OCI-LY1 (cell line): Measurements from ENCODE around the gene SPSB1.

Experiments
- H2AFZ ChIP-seq: fragments of 200-600 bp; sonication (generic), shearing (Covaris generic); 2 replicates; pipeline ENCODE4 v1.6.0; 2014; ENCODE audit warnings: antibody characterized with exemption, mild to moderate bottlenecking, low read length
- H3F3A ChIP-seq: fragments of 200-600 bp; sonication (generic), shearing (Covaris generic); 2 replicates; pipeline ENCODE4 v1.6.0; 2014; ENCODE audit warnings: mild to moderate bottlenecking, antibody characterized with exemption, low read length, moderate library complexity; ENCODE audit not compliant: insufficient read depth
- H3K27ac ChIP-seq: fragments of 200-600 bp; sonication (generic); 2 replicates; pipeline ENCODE4 v1.5.1; 2014; ENCODE audit warnings: low read length, mixed run types, mild to moderate bottlenecking, low read depth; ENCODE audit not compliant: poor library complexity, severe bottlenecking
- H3K27me3 ChIP-seq: fragments of 200-600 bp; sonication (generic); 2 replicates; pipeline ENCODE4 v1.6.0; 2014; ENCODE audit warnings: antibody characterized with exemption, mild to moderate bottlenecking, low read length, moderate library complexity; ENCODE audit not compliant: insufficient read depth
- H3K36me3 ChIP-seq: fragments of 200-600 bp; sonication (generic); 2 replicates; pipeline ENCODE4 v1.6.1; 2014; ENCODE audit warnings: mild to moderate bottlenecking, antibody characterized with exemption, low read length, moderate library complexity, mixed read lengths; ENCODE audit not compliant: insufficient read depth
- H3K4me1 ChIP-seq: fragments of 200-600 bp; sonication (generic); 2 replicates; pipeline ENCODE4 v1.5.1; 2014; ENCODE audit warnings: mild to moderate bottlenecking, low read length, moderate library complexity; ENCODE audit not compliant: insufficient read depth, severe bottlenecking
- H3K4me2 ChIP-seq: fragments of 200-600 bp; sonication (generic), shearing (Covaris generic); 2 replicates; pipeline ENCODE4 v1.6.1; 2014; ENCODE audit warnings: low read length
- H3K4me3 ChIP-seq: fragments of 200-600 bp; sonication (generic); 2 replicates; pipeline ENCODE4 v1.5.1; 2014; ENCODE audit warnings: low read length, low read depth, mild to moderate bottlenecking, mixed read lengths; ENCODE audit not compliant: poor library complexity, severe bottlenecking
- H3K79me2 ChIP-seq: fragments of 200-600 bp; shearing (Covaris generic); 2 replicates; pipeline ENCODE4 v1.6.1; 2016; ENCODE audit warnings: mixed run types, low read length, mixed read lengths; ENCODE audit not compliant: insufficient read depth
- H3K9ac ChIP-seq: fragments of 200-600 bp; sonication (generic), shearing (Covaris generic); 2 replicates; pipeline ENCODE4 v1.6.1; 2014; ENCODE audit warnings: mild to moderate bottlenecking, low read length, mixed read lengths
- H3K9me2 ChIP-seq: fragments of 200-600 bp; sonication (generic), shearing (Covaris generic); 2 replicates; pipeline ENCODE4 v1.6.1; 2014; ENCODE audit warnings: low read depth, mild to moderate bottlenecking, low read length, mixed read lengths
- H3K9me3 ChIP-seq: fragments of 200-600 bp; shearing (Covaris generic); 2 replicates; pipeline ENCODE4 v1.6.1; 2014; ENCODE audit warnings: low read length, mixed read lengths
- H4K20me1 ChIP-seq: fragments of 200-600 bp; sonication (generic), shearing (Covaris generic); 2 replicates; pipeline ENCODE4 v1.6.0; 2016; ENCODE audit warnings: mild to moderate bottlenecking, low read length; ENCODE audit not compliant: insufficient read depth
- EZH2 ChIP-seq: fragments of 200-600 bp; sonication (generic), shearing (Covaris generic); IDR thresholded peaks from 2 replicates; pipeline ENCODE4 v1.8.0; 2017; ENCODE audit warnings: borderline replicate concordance, mixed run types, mild to moderate bottlenecking, antibody characterized with exemption, low read length, moderate library complexity, mixed read lengths
- TF ChIP-seq, protein P1 (sequence below): fragments of 200-600 bp; sonication (generic), shearing (Covaris generic); IDR thresholded peaks from 2 replicates; pipeline ENCODE4 v1.5.1; 2017; ENCODE audit warnings: mild to moderate bottlenecking, antibody characterized with exemption, low read length, moderate library complexity, mixed read lengths

SPSB1 gene

DNA sequence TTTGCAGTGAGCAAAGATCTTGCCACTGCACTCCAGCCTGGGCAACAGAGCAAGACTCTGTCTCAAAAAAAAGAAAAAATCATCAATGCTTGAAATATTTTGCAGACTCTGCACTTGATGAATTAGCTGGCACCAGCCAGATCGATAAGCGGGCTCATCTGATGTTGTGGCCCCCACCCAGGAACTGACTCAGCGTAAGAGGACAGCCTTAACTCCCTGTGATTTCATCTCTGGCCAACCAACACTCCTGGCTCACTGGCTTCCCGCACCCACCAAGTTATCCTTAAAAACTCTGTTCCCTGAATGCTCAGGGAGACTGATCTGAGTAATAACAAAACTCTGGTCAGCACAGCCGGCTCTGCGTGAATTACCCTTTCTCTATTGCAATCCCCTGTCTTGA lies 98.9 kb downstream of the SPSB1 start:
- H2AFZ ChIP-seq = no peak overlapping the region
- no peaks in the 10 kb centered on the region for H3K9me2 ChIP-seq
- TF ChIP-seq, protein P1, sequence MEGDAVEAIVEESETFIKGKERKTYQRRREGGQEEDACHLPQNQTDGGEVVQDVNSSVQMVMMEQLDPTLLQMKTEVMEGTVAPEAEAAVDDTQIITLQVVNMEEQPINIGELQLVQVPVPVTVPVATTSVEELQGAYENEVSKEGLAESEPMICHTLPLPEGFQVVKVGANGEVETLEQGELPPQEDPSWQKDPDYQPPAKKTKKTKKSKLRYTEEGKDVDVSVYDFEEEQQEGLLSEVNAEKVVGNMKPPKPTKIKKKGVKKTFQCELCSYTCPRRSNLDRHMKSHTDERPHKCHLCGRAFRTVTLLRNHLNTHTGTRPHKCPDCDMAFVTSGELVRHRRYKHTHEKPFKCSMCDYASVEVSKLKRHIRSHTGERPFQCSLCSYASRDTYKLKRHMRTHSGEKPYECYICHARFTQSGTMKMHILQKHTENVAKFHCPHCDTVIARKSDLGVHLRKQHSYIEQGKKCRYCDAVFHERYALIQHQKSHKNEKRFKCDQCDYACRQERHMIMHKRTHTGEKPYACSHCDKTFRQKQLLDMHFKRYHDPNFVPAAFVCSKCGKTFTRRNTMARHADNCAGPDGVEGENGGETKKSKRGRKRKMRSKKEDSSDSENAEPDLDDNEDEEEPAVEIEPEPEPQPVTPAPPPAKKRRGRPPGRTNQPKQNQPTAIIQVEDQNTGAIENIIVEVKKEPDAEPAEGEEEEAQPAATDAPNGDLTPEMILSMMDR = no peak
- TF ChIP-seq EZH2 = no peak
- no peaks in the 10 kb centered on the region for H3K9me3 ChIP-seq
- H3K36me3 ChIP-seq = no peaks in the 10 kb centered on the region
- H3K4me3 ChIP-seq = no peak overlapping the region
- H3K27ac ChIP-seq = no peak overlapping the region
- no peaks in the 10 kb centered on the region for H3K4me1 ChIP-seq
- H3F3A ChIP-seq = no peaks in the 10 kb centered on the region
- peaks cover 26% of the 10 kb centered on the region; the same call in 1 of the 2 replicates for H3K27me3 ChIP-seq
- H3K79me2 ChIP-seq = no peaks in the 10 kb centered on the region
- H3K9ac ChIP-seq = no peak overlapping the region
- H3K4me2 ChIP-seq = no peak overlapping the region
- H4K20me1 ChIP-seq = no peaks in the 10 kb centered on the region

DNA sequence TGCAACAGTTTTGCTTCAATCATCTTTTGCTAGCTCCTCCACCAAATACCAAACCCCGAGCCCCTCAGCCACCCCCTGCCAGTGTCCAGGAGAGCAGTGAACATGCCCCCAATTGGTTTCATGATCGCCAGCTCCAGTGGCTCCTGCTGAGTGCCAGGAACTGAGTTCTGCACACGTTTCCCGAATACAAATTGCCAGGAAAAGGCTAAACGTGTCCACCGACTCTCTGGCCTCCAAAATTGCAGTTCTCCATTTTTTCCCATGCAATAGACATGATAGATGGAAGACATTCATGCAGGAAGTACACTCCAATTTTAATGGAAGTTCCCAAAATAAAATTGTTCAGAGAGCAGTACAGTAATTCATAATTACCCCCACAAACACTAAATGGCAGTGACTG lies 101.3 kb downstream of the SPSB1 start:
- H3K27ac ChIP-seq = no peak overlapping the region
- no peaks in the 10 kb centered on the region for H3K79me2 ChIP-seq
- peaks cover 18% of the 10 kb centered on the region; the same call in 1 of the 2 replicates for H3K27me3 ChIP-seq
- no peak overlapping the region for H3K4me2 ChIP-seq
- H3K9me3 ChIP-seq = no peaks in the 10 kb centered on the region
- no peak overlapping the region for H2AFZ ChIP-seq
- no peaks in the 10 kb centered on the region for H3F3A ChIP-seq
- H3K4me3 ChIP-seq = no peak overlapping the region
- H4K20me1 ChIP-seq = no peaks in the 10 kb centered on the region
- no peaks in the 10 kb centered on the region for H3K36me3 ChIP-seq
- TF ChIP-seq, protein P1 = no peak
- TF ChIP-seq EZH2 = no peak
- H3K9ac ChIP-seq = no peak overlapping the region
- no peaks in the 10 kb centered on the region for H3K4me1 ChIP-seq
- no peaks in the 10 kb centered on the region for H3K9me2 ChIP-seq

DNA sequence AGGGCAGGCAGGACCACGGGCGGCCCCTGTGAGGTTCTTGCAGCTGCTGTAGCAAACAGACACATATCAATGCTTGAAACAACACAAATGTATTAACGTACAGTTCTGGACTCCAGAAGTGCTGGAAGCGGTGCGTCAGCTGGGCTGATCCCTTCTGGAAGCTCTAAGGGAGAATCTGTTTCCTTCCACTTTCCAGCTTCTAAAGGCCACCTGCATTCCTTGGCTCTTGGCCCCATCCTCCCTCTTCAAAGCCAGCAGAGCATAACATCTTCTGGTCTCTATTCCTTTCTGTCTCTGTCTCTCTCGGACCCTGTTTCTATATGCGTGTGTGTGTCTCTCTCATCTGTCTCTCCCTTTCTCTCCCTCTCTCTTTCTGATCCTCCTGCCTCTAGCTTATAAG lies 102.3 kb downstream of the SPSB1 start:
- Histone ChIP-seq H3K4me1 (peaks cover 8% of the 10 kb centered on the region), H2AFZ (no peak overlapping the region), H3K9me3 (no peaks in the 10 kb centered on the region), H3K4me3 (no peak overlapping the region), H3K27me3 (peaks cover 18% of the 10 kb centered on the region; the same call in 1 of the 2 replicates), H3K27ac (no peak overlapping the region), H4K20me1 (no peaks in the 10 kb centered on the region), H3K9me2 (no peaks in the 10 kb centered on the region), H3K9ac (no peak overlapping the region), H3K79me2 (no peaks in the 10 kb centered on the region), H3K4me2 (no peak overlapping the region), H3F3A (no peaks in the 10 kb centered on the region), H3K36me3 (no peaks in the 10 kb centered on the region)
- TF ChIP-seq, protein P1 = no peak
- TF ChIP-seq EZH2 = no peak
